Measurements from ENCODE around the gene LAMTOR1.

The LAMTOR1 gene

GRCh38 chr11:72080326-72081183 lies 22.5 kb downstream of the LAMTOR1 start, which contains the start of the genes LRRC51 and NUMA1:
Gene LRRC51 (plus strand): TSS chr11:72080850. CDS start chr11:72089084, 8,234 bp downstream.
Gene NUMA1 (minus strand): TSS chr11:72080542. CDS start chr11:72035943, 44,599 bp downstream.
- peak; percentile 99 for DNase-seq

- DNase-seq: no peak
Observed at GRCh38 chr11:72079819-72080325, 23.2 kb downstream of the LAMTOR1 start.

DNA sequence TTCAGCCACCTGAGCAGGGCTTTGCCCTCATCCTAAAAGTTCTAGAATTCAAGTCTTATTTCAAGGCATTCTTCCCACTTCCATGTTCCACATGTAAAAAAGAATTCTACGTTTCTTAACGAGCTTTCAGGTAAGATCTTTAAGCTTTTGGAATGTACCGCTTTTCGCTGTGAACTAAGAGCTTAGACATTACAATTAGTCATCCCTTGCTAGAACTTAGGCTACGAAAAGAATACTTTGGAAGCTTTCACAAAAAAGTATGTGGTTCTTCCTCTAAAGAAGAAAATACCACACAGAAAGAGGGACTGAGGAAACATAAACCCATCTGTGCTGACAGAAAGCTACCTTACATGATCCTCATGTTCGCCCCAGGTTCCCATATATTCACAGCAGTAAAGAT lies 24.6 kb downstream of the LAMTOR1 start:
- no peak for DNase-seq

DNA sequence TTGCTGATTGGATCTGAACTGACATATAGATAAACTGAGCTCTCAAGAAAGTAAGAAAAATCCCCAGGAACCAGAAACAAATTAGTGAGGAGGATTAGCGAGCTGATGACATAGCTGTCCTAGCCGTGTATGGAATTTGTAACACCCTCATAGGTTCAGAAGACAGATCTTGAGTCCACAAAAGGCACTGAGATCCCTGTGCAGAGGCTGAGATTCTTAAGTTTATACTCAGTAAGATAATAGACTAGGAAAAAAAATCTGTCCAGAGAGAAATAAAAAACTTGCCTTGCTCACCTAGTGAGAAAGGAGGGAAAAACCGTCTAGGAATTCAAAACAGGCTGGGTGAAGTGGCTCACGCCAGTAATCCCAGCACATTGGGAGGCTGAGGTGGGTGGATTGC lies 27.3 kb downstream of the LAMTOR1 start:
- no peak for DNase-seq

GRCh38 chr11:72075109-72075508 lies 28.0 kb downstream of the LAMTOR1 start:
- no peak for DNase-seq

GRCh38 chr11:72072348-72072747 lies 30.7 kb downstream of the LAMTOR1 start:
- no peak for DNase-seq

DNA sequence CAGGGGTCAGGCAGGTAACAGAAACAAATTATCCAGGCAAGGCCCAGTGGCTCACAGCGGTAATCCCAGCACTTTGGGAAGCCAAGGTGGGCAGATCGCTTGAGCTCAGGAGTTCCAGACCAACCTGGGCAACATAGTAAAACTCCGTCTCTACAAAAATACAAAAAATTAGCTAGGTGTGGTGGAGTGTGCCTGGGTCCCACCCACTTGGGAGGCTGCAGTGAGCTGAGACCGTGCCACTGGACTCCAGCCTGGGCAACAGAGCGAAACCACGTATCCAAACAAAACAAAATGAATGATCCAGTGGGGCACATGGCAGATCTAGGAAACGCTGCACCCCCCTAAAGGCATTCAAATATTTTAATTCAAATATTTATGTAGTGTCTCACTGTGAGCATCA lies 32.6 kb downstream of the LAMTOR1 start:
- no peak for DNase-seq

- DNase-seq: peak; percentile 24
Observed at GRCh38 chr11:72069787-72070251, 33.3 kb downstream of the LAMTOR1 start.

- DNase-seq: no peak
Observed at GRCh38 chr11:72069200-72069599, 33.9 kb downstream of the LAMTOR1 start.

DNA sequence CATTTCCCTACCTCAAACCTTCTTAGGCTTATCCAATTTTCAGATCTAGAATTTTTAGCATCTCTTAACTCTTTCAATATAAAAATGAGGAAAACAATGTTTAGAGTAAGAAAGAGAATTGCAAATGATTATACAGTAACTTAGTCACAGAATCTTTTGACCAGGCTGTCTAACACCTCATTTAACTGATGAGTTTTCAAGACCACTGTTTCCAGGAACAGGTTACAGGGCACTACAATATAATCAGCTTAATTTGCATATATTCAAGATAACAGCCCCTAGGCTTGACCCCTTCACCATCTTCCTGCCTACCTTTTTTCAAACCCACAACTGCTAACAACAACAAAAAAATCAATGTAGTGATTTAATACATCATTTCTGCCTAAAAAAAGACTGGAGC lies 35.4 kb downstream of the LAMTOR1 start:
- no peak for DNase-seq

DNA sequence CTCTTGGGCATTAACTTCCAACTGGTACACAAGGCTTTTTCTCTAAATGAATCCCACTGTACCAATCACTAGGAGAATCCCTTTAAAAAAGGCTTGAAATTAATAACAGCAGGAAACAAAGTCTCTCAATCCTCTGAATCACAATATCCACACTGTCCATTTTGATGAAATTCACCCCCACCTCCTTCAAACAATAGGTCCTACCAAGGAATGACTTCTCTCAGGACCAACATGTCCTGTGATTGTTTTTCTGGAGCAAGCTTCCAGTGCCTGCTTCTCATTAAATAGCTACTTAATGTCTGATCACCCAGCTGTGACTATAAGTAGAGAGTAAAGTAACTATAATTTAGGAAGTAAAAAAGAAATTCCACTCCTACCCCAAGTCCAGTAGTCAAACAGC lies 35.8 kb downstream of the LAMTOR1 start:
- no peak for DNase-seq

GRCh38 chr11:72066855-72067254 lies 36.2 kb downstream of the LAMTOR1 start:
- DNase-seq: no peak

DNA sequence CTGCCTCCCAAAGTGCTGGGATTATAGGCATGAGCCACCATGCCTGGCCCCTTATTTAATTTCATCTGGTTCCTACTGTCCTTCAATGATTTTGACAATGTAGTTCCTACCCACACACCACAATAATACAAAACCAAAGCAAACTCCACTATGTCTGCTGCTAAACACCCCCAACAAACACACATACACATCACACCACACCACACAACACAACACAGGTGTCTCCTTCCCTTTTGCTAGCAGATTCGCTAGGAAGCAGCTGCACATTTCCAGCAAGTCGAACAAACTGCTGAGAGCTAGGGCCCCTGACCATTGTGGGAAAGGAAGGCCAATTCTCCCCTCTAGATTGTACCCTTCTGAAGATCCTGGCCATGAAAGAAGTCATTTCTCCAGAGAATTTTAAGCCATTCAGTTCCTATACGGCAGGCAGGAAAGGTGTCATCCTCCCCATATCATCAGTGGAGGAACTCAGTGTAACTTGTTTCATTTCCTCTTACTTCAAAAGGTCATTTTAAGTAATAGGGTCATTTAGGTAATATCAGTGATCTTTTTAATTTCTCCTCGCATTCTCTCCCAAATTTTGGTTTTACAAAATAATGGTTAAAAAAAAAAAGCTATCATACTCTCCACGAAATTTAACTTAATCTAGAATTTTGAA lies 41.2 kb downstream of the LAMTOR1 start:
- DNase-seq: no peak

DNA sequence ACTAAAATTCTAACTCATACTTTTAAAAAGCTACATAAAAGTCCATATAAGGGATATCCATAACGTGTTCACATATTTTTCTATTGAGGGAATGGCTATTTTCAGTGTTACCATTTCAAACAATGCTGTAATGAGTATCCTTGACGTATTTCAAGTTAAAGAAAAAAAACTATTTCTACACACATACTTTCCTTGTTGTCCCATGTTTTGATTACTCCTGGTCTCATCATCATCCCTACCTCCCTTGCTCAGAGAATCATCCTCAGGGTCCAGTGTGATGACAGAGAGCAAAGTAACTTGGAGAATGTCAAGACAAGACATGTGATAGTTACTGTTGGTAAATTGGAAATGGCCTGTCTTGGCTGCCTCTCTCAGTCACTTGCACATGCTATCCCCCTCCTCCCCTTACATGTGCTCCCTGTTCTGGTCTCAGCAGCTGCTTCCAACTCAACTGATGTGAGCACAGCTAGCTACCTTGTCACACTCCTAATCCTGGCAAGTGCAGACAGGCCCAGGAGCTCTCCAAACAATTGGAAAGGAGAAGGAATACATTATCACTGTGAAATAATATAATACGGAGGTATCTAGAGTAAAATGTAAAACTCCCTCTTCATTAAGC lies 44.6 kb downstream of the LAMTOR1 start:
- no peak for DNase-seq

DNA sequence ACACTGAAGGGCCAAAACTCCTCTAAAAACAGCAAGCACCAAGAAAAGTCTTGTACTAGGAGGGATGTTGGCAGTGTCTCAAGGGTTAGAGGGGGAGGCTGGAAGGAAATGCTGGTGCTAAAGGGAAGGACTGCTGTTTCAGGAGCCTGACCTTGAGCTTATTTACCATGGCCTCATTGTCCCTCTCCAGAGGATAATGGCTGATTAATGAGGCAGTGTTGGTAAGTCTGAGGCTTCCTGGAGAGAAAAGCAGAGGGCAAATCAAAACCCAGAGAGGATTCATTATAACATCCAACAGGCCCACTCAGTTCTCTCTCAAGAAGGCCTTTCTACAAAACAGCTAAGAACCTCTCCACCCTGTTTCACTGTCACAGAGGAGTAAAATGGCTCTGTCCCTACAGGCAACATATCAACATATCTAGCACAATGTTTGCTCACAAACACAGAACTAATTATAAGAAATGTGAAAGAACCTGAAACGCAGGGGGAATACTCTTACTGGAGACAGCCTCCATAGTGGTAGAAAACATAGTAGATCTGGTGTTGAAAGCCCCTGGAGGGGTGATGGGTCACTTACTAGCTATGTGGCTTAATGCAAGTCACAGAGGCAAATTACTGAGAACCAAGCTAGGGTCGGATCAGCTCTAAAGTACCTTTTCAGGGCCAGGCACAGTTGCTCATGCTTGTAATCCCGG lies 54.2 kb downstream of the LAMTOR1 start:
- peak; percentile 82 for DNase-seq

All from NCI-H2029 treated with DMSO at 0.1 percent for 48 hours (cell line).